Astrocyte of the cerebellum (primary cell): ENCODE measurements around the gene CARHSP1.

Experiments used
- DNase-seq: peaks from one replicate; pipeline ENCODE4 v3.0.0-alpha.2; 2011; ENCODE audit warnings: low read depth
- H3K4me3 ChIP-seq: 2 replicates; pipeline ENCODE4 v1.5.1; 2011; ENCODE audit warnings: mild to moderate bottlenecking, low read depth, low read length, moderate library complexity
- in situ Hi-C: cut with HindIII; loops from 2 replicates; pipeline ENCODE4 v1.10.0; 2017; ENCODE audit warnings: low sequenced_read_pairs
- TF ChIP-seq, protein P1 (sequence below): IDR thresholded peaks from 2 replicates; pipeline ENCODE4 v1.5.1; 2012; ENCODE audit warnings: low read length, low read depth, moderate library complexity, mild to moderate bottlenecking; ENCODE audit errors: missing control alignments

CARHSP1 gene

DNA sequence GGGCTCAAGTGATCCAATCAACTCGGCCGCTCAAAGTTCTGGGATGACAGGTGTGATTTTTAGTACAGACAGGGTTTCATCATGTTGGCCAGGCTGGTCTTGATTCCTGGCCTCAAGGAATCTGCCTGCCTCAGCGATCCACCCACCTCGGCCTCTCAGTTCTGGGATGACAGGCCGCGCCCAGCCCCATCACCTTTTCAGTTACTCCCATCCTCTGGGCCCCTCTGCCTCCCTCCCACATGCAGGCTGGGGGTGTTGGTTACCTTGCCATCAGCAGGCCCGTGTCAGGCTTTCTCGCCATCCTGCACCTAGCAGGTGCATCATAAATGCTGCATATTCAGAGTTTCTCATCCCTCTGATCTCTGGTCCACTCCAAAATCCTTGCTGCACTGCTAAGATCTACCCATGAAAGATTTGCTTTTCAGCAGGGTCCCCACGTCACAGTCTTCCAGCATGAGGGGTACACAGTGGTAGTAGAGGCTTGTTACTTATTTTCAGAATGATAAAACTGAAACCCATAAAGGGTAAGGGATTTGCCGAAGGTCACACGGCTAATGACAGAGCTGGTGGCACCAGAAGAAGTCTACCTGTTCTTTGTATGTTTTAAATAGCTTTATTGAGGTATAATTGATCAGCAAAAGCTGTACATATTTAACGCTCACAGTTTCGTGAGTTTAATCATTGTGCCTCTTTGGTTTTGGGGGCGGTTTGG is 54.6 kb downstream of the CARHSP1 start:
- no peak for DNase-seq
- TF ChIP-seq, protein P1, sequence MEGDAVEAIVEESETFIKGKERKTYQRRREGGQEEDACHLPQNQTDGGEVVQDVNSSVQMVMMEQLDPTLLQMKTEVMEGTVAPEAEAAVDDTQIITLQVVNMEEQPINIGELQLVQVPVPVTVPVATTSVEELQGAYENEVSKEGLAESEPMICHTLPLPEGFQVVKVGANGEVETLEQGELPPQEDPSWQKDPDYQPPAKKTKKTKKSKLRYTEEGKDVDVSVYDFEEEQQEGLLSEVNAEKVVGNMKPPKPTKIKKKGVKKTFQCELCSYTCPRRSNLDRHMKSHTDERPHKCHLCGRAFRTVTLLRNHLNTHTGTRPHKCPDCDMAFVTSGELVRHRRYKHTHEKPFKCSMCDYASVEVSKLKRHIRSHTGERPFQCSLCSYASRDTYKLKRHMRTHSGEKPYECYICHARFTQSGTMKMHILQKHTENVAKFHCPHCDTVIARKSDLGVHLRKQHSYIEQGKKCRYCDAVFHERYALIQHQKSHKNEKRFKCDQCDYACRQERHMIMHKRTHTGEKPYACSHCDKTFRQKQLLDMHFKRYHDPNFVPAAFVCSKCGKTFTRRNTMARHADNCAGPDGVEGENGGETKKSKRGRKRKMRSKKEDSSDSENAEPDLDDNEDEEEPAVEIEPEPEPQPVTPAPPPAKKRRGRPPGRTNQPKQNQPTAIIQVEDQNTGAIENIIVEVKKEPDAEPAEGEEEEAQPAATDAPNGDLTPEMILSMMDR: no peak
- in situ Hi-C loops: loop anchor here (25.0 kb wide), 1 partner anchor 98 kb away; no protein-coding TSS in a partner anchor
- H3K4me3 ChIP-seq: no peak overlapping the region

DNA sequence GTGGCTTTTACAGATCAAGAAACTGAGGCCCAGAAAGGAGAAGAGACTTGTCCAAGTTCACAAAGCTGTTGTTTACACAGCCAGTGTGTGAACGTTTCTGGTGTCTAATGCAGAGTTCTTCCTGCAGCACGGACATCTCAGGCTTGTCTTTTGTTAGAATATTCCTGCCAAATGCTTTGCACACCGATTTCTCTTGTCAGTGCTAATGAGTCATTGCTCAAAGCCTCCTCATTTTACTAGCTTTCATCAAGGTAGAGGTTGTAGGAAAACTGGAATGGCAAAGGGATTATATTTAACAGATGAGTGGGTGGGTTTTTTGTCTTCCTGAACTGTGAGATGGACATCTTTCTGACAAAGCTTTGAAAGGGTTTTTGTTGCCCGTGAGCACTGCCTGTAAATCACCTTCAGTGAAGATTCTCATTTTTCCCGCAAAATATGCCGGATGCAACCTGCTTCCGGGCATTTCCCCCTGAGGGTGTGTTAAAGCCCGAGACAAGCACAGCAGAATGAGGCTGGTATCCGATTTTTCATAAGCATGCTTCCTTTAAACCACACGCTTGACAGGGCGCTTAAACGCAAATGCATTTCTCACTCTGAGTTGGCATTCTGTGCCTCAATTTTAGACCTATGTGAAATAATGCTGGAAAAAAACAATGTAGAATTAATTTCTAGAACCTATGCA is 56.5 kb downstream of the CARHSP1 start:
- DNase-seq: no peak
- TF ChIP-seq, protein P1: no peak
- no peak overlapping the region for H3K4me3 ChIP-seq
- in situ Hi-C loops: loop anchor here (25.0 kb wide), 1 partner anchor 100 kb away; no protein-coding TSS in a partner anchor

DNA sequence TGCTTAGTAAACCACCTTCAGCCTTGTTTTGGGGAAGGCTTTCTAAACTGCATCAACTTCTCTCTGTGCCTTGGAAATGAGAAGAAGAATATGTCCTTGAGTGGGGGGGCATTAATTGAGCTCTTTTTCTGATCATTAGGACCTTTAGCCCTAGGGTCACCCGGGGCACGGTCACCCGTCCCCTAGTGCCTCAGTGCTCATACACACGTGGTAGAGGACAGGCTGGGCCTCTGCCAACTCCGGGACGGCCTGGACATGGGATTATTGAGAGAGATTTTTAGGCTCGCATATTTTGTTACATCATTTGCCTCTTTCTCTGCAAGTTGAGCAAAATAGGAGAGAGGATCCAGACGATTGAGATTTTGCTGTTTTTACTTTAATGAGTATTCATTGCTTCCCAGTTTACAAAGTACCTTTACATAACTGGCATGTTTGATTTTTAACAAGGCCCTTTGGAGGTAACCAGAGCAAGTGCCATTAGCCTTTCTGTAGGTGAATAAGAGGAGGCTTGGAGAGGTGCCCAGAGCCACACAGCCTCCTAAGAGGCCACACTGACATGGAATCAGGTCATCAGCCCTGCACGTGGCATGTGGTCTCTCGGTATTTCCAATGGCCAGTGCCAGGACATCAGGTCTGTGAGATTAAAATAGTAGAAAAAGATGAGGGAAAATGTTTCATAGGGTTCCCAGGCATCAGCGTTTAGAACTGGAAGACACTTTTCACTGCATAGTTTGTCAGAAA is 60.0 kb downstream of the CARHSP1 start:
- H3K4me3 ChIP-seq: no peak overlapping the region
- DNase-seq: no peak
- TF ChIP-seq, protein P1: no peak
- in situ Hi-C loops: loop anchor here (25.0 kb wide), 1 partner anchor 104 kb away; no protein-coding TSS in a partner anchor

DNA sequence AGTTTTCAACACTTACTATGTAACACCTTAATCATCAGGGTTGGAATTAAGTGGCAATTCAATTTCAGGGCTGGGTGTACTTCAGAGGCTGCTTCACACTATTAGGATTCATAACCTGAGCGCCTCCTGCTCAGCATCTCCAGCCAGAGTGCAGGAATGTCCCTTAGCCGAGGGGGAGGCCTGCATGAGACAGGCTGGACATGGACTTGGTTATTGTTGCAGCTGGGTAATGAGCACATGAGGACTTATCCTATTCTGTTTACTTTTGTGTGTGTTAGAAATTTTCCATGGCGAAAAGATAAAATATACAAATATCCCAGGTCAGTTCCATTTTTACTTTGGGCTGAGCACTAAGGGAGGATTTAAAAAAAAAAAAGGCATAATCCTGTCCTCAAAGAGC is 60.8 kb downstream of the CARHSP1 start:
- no peak for DNase-seq
- H3K4me3 ChIP-seq: no peak overlapping the region
- in situ Hi-C loops: loop anchor here (25.0 kb wide), 1 partner anchor 104 kb away; no protein-coding TSS in a partner anchor
- TF ChIP-seq, protein P1: no peak

DNA sequence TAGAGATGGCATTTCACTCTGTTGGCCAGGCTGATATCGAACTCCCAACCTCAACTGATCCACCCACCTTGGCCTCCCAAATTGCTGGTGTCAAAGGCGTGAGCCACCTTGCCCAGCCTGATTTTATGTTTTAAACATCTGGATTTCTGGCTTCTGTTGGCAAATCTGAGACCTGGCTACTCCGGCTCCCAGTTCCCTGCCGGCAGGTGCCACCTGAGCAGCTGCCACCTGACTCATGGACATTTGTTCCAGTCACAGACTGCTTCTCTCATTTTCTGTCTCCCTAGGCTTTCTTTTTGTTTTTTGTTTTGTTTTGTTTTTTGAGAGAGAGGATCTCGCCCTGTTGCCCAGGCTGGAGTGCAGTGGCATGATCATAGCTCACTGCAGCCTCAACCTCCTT is 61.6 kb downstream of the CARHSP1 start:
- in situ Hi-C loops: loop anchor here (25.0 kb wide), 1 partner anchor 105 kb away; no protein-coding TSS in a partner anchor
- H3K4me3 ChIP-seq: no peak overlapping the region
- TF ChIP-seq, protein P1: no peak
- no peak for DNase-seq

DNA sequence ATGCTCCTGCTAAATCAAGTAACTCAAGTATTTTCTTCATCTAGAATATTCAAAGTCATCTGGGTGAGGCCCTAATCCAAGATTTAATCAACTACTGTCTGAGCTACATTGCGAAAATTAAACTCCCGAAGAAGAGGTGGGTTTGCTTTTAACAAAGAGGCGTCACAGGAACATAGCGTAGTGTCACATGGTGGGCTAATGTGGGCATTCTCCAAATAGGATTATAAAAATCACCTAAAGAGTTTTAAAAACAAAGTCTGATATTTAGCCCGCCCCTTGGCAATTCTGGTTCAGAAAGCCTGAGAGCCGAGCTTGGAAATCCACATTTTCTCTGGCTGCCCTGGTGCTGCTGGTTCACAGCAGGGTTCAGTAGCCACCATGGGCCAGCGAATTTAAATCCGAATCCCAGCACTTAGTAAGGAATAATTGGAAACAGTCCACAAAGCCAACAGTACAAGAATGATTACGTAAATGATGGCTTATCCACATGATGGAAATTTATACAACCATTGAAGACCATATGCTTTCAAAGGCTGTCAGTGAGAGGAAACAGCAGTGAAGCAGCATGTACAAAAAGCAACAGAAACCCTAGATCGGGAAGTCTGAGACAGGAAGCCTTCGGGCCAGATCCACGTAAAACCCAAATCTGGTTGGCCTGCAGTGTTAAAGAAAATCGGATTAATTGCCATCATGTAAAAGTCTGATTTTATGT is 62.4 kb downstream of the CARHSP1 start:
- TF ChIP-seq, protein P1: no peak
- H3K4me3 ChIP-seq: no peak overlapping the region
- no peak for DNase-seq
- in situ Hi-C loops: loop anchor here (25.0 kb wide), 1 partner anchor 106 kb away; no protein-coding TSS in a partner anchor
